Measurements from ENCODE around the gene IFT52.
"Not testable (repeated sequence)": the region's sequence is repeated elsewhere in the genome, so short reads cannot be mapped to it uniquely, and the experiment has no call there.

IFT52 gene

DNA sequence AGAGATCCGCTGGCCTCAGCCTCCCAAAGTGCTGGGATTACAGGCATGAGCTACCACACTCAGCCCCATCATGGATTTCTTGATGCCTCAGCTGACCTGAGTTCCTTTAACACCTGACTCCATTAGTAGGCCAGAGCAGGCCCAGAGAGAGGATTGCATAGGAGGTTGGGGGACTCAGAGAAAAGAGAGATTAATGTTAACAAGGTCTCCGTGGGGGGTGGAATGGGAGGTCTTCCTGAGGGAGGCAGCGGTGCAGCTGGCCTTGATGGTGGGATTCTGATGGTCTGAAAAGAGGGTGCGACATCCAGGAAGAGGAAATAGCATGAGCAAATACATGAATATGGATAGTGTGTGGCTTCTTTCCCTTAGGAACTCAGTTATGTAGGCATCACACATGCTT, 22.0 kb upstream of the IFT52 start:
- DNase-seq = no peak

GRCh38 chr20:43569282-43569681, 21.5 kb upstream of the IFT52 start:
- DNase-seq = no peak

GRCh38 chr20:43570496-43570895, 20.2 kb upstream of the IFT52 start:
- DNase-seq = no peak

- DNase-seq = no peak
These were observed 19.4 kb upstream of the IFT52 start for GRCh38 chr20:43571310-43571709.

GRCh38 chr20:43571771-43572170, 19.0 kb upstream of the IFT52 start:
- DNase-seq = no peak

DNA sequence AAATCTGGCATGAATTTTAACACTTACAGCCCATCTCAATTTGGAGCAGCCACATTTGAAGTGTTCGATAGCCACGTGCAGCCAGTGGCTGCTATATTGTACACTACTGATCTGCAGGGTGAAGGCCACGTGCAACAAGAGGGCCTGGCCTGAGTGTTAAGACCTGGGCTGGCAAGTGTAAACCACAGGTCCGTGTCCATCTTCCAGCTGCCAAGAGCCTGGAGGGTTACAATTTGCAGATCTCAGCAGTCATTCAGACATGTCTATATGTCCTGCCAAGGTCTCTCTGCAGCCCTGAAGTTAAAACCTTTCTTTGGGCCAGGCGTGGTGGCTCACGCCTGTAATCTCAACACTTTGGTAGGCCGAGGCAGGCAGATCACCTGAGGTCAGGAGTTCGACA, 17.8 kb upstream of the IFT52 start:
- no peak for DNase-seq

GRCh38 chr20:43576108-43576507, 14.6 kb upstream of the IFT52 start:
- no peak for DNase-seq

GRCh38 chr20:43579861-43580793, 10.6 kb upstream of the IFT52 start:
- no peak for DNase-seq

DNA sequence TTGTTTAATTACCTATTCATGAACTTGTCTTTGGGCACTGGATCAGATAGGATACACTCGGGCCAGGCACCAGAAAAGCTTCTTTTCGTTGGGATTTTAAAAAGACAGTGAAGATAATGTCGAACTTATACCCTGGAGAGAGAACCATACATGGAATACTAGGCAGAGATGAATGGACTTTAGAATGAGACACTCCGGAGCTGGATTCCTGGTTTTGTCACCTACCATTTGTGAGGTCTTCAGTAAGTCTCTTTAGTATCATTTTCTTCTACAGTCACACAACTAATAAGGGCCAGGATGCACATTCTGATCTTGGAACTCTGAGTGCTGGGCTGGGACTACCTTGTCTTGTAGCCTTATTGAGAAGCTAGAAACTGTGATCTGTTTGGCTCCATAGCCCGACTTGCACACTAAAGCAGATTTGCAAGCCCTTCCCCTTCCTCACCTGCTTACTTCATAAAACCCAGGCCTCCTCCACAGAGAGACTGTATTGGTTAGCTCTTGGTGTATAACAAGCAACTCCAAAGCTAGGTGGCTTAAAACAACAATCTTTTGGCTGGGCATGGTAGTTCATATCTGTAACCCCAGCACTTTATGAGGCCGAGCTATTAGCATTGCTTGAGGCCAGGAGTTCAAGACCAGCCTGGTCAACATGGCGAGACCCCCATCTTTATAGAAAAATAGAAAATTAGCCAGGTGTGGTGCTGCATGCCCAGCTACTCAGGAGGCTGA, 7.4 kb upstream of the IFT52 start:
- no peak for DNase-seq

- DNase-seq = no peak
These were observed 6.7 kb upstream of the IFT52 start for GRCh38 chr20:43583982-43584432.

GRCh38 chr20:43584448-43585136, 6.1 kb upstream of the IFT52 start:
- DNase-seq = no peak

- DNase-seq = no peak
These were observed 4.1 kb upstream of the IFT52 start for GRCh38 chr20:43586641-43587040.

DNA sequence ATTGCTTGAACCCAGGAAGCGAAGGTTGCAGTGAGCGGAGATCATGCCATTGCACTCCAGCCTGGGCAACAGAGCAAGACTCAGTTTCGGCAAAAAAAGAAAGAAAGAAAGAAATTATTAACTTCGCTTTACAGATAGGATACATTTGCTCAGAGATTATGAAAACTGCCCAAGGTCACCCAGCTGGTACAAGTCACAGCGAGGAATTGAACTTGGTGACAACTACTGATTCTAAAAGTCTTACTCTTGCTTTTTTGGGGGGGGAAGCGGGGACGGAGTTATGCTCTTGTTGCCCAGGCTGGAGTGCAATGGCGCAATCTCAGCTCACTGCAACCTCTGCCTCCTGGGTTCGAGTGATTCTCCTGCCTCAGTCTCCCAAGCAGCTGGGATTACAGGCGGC, 2.2 kb upstream of the IFT52 start:
- DNase-seq = not testable (repeated sequence)

DNA sequence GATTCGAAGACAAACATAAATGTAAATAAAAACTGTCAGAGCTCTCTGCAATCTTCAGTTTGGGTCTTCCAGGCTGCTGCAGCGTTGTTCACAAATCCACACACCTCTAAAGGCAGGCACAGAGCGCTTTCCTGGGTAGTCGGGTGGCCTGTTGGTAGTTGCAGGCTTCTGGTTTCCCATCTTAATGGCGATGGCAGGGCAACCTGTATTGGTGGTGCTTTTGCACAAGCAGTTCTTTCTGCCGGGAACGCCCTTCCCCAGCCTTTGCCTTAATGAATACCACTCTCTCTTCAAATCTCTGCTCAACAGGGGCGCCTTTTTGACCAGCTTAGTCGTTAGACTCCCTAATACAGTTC, 723 bp upstream of the IFT52 start:
- peak; percentile 57 for DNase-seq

DNA sequence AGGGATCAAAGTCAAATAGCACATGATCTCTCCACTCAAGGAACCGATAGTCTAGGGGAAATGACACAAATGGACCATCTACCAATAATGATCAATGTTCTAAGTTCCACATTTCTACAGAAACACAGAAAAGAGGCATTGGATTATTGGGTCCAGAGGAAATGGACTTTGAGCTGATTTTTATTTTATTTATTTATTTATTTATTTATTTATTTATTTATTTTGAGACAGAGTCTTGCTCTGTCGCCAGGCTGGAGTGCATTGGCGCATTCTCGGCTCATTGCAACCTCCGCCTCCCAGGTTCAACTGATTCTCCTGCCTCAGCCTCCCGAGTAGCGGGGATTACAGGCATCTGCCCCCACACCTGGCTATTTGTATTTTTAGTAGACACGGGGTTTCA, 11.2 kb downstream of the IFT52 start:
- not testable (repeated sequence) for DNase-seq

DNA sequence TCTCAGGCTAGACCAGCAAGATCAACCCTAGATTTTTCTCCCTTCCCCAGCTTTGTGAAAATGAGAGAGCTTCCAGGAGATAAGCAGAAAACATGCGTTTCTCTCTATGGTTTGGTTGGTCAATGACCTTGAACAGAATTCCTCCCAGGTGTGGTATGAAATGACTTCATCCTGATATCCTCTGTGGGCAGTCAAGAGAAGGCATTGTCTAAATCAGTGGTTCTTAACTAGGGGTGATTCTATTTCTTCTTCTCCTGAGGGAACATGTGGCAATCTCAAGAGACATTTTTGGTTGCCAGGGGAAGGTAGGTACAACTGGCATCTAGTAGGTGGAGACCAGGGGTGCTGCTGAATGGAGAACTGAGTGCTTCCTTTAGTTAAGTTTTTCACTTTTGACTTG, 12.4 kb downstream of the IFT52 start:
- DNase-seq = no peak

GRCh38 chr20:43605715-43606114, 15.0 kb downstream of the IFT52 start:
- no peak for DNase-seq

DNA sequence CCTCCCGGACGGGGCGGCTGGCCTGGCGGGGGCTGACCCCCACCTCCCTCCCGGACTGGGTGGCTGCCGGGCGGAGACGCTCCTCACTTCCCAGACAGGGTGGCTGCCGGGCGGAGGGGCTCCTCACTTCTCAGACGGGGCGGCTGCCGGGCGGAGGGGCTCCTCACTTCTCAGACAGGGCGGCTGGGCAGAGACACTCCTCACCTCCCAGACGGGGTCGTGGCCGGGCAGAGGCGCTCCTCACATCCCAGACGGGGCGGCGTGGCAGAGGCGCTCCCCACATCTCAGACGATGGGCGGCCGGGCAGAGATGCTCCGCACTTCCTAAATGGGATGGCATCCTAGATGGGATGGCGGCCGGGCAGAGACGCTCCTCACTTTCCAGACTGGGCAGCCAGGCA, 16.5 kb downstream of the IFT52 start:
- DNase-seq = not testable (repeated sequence)

DNA sequence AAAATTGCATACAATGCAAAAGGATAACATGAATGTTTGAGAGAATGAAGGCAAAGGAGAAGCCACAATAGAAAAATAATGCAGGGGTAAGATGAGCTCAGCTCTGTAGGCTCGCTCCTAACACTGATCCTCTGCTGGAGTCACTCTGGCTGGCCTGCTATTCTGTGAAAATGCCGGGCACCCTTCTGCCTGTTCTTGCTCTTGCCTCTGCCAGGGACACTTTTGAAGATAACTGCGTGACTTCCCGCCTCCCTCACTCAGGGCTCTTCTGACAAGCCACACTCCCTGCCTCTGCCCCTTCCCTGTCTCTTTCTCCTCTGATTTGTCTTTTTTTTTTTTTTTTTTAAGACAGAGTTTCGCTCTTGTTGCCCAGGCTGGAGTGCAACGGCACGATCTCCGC, 40.9 kb downstream of the IFT52 start:
- peak; percentile 7 for DNase-seq

- DNase-seq = no peak
These were observed 45.7 kb downstream of the IFT52 start for GRCh38 chr20:43636429-43636828.

GRCh38 chr20:43642548-43642947, 51.8 kb downstream of the IFT52 start:
- no peak for DNase-seq

DNA sequence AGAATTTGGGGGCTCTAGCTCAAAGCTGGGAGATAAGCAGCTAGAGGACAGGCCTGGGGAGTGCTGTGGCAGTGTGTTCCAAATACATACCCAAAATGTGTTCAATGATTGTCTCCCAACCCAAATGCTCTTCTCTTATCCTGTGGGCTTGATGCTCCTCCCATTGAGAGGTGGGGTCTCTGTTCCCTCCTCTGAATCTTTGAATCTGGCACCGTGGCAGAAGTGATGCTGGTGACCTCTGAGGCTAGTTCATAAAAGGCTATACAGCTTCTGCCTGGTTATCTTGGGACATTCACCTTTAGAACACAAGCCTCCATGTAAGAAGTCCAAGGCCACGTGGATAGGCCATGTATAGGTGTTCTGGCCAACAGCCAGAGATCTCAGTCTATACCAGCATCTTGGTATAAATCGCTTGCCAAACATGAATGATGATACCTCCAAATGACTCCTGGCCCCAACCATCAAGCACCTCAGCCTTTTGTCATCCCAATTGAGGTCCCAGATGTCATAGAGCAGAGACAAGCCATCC, 60.3 kb downstream of the IFT52 start:
- no peak for DNase-seq

DNA sequence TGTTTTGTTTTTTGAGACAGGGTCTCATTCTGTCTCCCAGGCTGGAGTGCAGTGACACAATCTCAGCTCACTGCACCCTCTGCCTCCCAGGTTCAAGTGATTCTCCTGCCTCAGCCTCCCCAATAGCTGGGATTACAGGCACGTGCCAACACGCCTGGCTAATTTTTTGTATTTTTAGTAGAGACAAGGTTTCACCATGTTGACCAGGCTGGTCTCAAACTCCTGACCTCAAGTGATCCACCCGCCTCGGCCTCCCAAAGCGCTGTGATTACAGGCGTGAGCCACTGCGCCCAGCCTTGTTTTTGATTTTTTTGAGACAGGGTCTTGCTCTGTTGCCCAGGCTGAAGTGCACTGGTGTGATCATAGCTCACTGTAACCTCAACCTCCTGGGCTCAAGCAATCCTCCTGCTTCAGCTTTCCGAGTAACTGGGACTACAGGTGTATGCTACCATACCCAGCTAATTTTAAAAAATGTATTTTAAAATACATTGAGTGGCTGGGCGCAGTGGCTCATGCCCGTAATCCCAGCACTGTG, 61.0 kb downstream of the IFT52 start:
- DNase-seq = not testable (repeated sequence)
